ENCODE data around the gene COX8C.
"Not testable (repeated sequence)": the region's sequence is repeated elsewhere in the genome, so short reads cannot be mapped to it uniquely, and the experiment has no call there.

COX8C gene

GRCh38 chr14:93381644-93382043, 34.7 kb downstream of the COX8C start:
- H3K9me3 ChIP-seq (ENCODE audit: insufficient read depth, low read depth, low read length): no peaks in the 10 kb centered on the region
- H3K27ac ChIP-seq (ENCODE audit: low read depth, low read length): no peak overlapping the region
- WGBS: 86% methylated on average over 1 of the region's 1 CpG
- no peaks in the 10 kb centered on the region for H3K27me3 ChIP-seq (ENCODE audit: insufficient read depth, low read length)
- no peaks in the 10 kb centered on the region for H3K36me3 ChIP-seq (ENCODE audit: insufficient read depth, low read length)
- H3K4me1 ChIP-seq (ENCODE audit: insufficient read depth, low read length): no peaks in the 10 kb centered on the region
- H3K9ac ChIP-seq (ENCODE audit: low read depth, low read length): no peak overlapping the region
- no peak overlapping the region for H3K4me3 ChIP-seq (ENCODE audit: low read length)

- H3K9ac ChIP-seq (ENCODE audit: low read depth, low read length); H3K9me3 ChIP-seq (ENCODE audit: insufficient read depth, low read depth, low read length); H3K4me1 ChIP-seq (ENCODE audit: insufficient read depth, low read length); H3K27ac ChIP-seq (ENCODE audit: low read depth, low read length); H3K4me3 ChIP-seq (ENCODE audit: low read length); H3K36me3 ChIP-seq (ENCODE audit: insufficient read depth, low read length); H3K27me3 ChIP-seq (ENCODE audit: insufficient read depth, low read length): not testable (repeated sequence)
- 75% methylated on average over 1 of the region's 1 CpG for WGBS
Measured at GRCh38 chr14:93384256-93384655, 37.3 kb downstream of the COX8C start.

- no peaks in the 10 kb centered on the region for H3K9me3 ChIP-seq (ENCODE audit: insufficient read depth, low read depth, low read length)
- H3K4me3 ChIP-seq (ENCODE audit: low read length): no peak overlapping the region
- H3K27ac ChIP-seq (ENCODE audit: low read depth, low read length): no peak overlapping the region
- H3K9ac ChIP-seq (ENCODE audit: low read depth, low read length): no peak overlapping the region
- H3K4me1 ChIP-seq (ENCODE audit: insufficient read depth, low read length): no peaks in the 10 kb centered on the region
- H3K27me3 ChIP-seq (ENCODE audit: insufficient read depth, low read length): no peaks in the 10 kb centered on the region
- H3K36me3 ChIP-seq (ENCODE audit: insufficient read depth, low read length): no peaks in the 10 kb centered on the region
Measured at GRCh38 chr14:93395231-93395630, 48.2 kb downstream of the COX8C start.

GRCh38 chr14:93396456-93396855, 49.5 kb downstream of the COX8C start:
- Histone ChIP-seq H3K9me3 (ENCODE audit: insufficient read depth, low read depth, low read length) (no peaks in the 10 kb centered on the region), H3K27ac (ENCODE audit: low read depth, low read length) (no peak overlapping the region), H3K4me1 (ENCODE audit: insufficient read depth, low read length) (no peaks in the 10 kb centered on the region), H3K36me3 (ENCODE audit: insufficient read depth, low read length) (no peaks in the 10 kb centered on the region), H3K4me3 (ENCODE audit: low read length) (no peak overlapping the region), H3K27me3 (ENCODE audit: insufficient read depth, low read length) (no peaks in the 10 kb centered on the region), H3K9ac (ENCODE audit: low read depth, low read length) (no peak overlapping the region)
- no CpG with 5 or more reads among the region's 1 CpG for WGBS

Measured in HUES64 (cell line).